KMS-11 (cell line): ENCODE data around the gene BAD.

Experiments
- H2AFZ ChIP-seq: fragments of 200-600 bp; sonication (generic); 2 replicates; pipeline ENCODE4 v1.6.1; 2016; ENCODE audit warnings: antibody characterized with exemption, mixed run types, low read depth
- H3K27ac ChIP-seq: fragments of 200-600 bp; sonication (generic); 2 replicates; pipeline ENCODE4 v1.6.1; 2016; ENCODE audit warnings: mild to moderate bottlenecking, mixed run types
- H3K27me3 ChIP-seq: fragments of 200-600 bp; sonication (generic); 2 replicates; pipeline ENCODE4 v1.6.1; 2017; ENCODE audit warnings: mild to moderate bottlenecking, low read depth, mixed run types, moderate library complexity; ENCODE audit not compliant: insufficient read depth
- H3K36me3 ChIP-seq: fragments of 200-600 bp; sonication (generic); 2 replicates; pipeline ENCODE4 v1.6.1; 2017; ENCODE audit warnings: mild to moderate bottlenecking, mixed run types; ENCODE audit not compliant: insufficient read depth
- H3K4me1 ChIP-seq: fragments of 200-600 bp; sonication (generic); 2 replicates; pipeline ENCODE4 v1.6.1; 2016; ENCODE audit warnings: mild to moderate bottlenecking, low read depth, mixed run types; ENCODE audit not compliant: poor library complexity, severe bottlenecking
- H3K4me2 ChIP-seq: fragments of 200-600 bp; sonication (generic); 2 replicates; pipeline ENCODE4 v1.7.0; 2016; ENCODE audit warnings: mild to moderate bottlenecking, mixed run types
- H3K4me3 ChIP-seq: fragments of 200-600 bp; sonication (generic); IDR thresholded peaks from 2 replicates; pipeline ENCODE4 v1.6.1; 2017; ENCODE audit warnings: low read depth, low read length, mixed read lengths; ENCODE audit not compliant: insufficient read depth
- H3K79me2 ChIP-seq: fragments of 200-600 bp; sonication (generic); 2 replicates; pipeline ENCODE4 v1.6.1; 2016; ENCODE audit warnings: low read depth, mixed run types; ENCODE audit not compliant: insufficient read depth
- H3K9ac ChIP-seq: fragments of 200-600 bp; sonication (generic); 2 replicates; pipeline ENCODE4 v1.6.1; 2016; ENCODE audit warnings: mild to moderate bottlenecking, mixed run types
- H4K20me1 ChIP-seq: fragments of 200-600 bp; sonication (generic); 2 replicates; pipeline ENCODE4 v1.6.1; 2016; ENCODE audit warnings: mild to moderate bottlenecking, mixed run types; ENCODE audit not compliant: insufficient read depth
- TF ChIP-seq, protein P1 (sequence below): fragments of 200-600 bp; sonication (generic); conservative IDR thresholded peaks from 2 replicates; pipeline ENCODE4 v1.6.1; 2017; ENCODE audit warnings: low read depth, mild to moderate bottlenecking, antibody characterized with exemption, low read length, moderate library complexity, mixed read lengths

BAD gene

DNA sequence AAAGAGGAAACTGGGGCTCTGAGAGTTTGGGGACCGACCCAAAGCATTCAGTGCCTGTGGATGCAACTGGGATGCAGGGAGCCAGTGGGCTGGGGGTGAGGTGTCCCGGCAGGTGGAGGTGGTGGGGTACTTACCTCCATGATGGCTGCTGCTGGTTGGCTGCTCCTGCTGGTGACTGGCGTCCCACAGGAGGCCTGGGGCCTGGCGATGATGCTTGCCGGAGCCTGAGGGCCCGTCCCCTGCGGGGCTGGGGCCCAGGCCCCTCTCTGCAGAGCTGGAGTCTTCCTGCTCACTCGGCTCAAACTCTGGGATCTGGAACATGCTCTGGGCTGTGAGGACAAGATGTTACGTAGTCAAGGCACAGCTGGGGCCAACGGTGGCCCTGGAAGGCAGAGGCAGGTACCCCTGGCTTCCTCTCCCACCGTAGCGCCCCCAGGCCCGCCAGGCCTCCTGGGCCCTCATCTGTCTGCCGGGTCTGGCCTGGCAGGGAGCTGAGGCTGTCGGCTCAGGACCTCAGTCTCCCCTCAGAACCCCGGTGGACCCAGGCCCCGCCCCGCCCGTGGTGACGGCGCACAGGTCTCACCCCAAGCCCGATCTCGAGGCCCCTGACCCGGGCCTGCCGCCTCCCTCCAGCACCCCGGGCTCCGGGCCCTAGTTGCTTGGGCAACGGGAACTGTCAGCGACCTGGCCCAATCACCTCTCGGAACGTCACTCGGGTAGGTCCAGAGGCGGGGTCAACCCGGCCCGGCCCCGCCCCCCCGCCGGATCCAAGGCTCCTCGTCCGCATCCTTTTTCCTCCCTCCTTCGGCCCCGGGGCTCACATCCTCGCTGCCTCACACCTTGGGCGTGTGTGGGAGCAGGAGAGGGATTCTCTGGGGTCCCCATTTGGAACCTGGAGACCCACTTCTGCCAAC, at the start of gene BAD:
TSS of gene BAD (minus strand) at position 618 of the 914 bp plus-strand sequence. CDS start at position 321, 297 bp downstream.
- peak within 1 kb of the TSS; percentile 97 for H3K4me2 ChIP-seq
- peak within 1 kb of the TSS; percentile 81 for H3K9ac ChIP-seq
- H3K36me3 ChIP-seq, result no peaks in the 10 kb centered on the region

DNA sequence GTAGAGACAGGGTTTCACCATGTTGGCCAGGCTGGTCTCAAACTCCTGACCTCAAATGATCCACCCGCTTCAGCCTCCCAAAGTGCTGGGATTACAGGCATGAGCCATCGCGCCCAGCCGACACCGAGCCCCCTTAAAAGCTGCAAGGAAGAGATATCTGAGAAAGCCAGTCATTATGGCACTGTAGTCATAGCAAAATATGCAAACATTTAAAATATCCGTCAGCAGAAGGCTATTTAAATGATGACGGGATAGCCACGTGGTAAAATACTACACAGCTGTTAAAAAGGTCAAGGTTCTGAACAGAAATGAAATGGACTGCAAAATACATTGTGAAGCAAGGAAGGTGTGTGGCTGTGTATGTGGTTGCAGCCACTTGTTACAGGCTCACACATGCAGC, 49.1 kb upstream of the BAD start:
- H3K27ac ChIP-seq, result no peak overlapping the region
- H4K20me1 ChIP-seq, result no peaks in the 10 kb centered on the region
- no peaks in the 10 kb centered on the region for H3K27me3 ChIP-seq
- H3K4me3 ChIP-seq, result no peak overlapping the region
- H3K4me1 ChIP-seq, result peaks cover 36% of the 10 kb centered on the region
- H3K9ac ChIP-seq, result no peak overlapping the region
- TF ChIP-seq, protein P1, sequence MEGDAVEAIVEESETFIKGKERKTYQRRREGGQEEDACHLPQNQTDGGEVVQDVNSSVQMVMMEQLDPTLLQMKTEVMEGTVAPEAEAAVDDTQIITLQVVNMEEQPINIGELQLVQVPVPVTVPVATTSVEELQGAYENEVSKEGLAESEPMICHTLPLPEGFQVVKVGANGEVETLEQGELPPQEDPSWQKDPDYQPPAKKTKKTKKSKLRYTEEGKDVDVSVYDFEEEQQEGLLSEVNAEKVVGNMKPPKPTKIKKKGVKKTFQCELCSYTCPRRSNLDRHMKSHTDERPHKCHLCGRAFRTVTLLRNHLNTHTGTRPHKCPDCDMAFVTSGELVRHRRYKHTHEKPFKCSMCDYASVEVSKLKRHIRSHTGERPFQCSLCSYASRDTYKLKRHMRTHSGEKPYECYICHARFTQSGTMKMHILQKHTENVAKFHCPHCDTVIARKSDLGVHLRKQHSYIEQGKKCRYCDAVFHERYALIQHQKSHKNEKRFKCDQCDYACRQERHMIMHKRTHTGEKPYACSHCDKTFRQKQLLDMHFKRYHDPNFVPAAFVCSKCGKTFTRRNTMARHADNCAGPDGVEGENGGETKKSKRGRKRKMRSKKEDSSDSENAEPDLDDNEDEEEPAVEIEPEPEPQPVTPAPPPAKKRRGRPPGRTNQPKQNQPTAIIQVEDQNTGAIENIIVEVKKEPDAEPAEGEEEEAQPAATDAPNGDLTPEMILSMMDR, result no peak
- no peak overlapping the region for H2AFZ ChIP-seq
- H3K79me2 ChIP-seq, result no peaks in the 10 kb centered on the region
- H3K4me2 ChIP-seq, result no peak overlapping the region
- no peaks in the 10 kb centered on the region for H3K36me3 ChIP-seq

More for the DNA sequence above, at the start of gene BAD:
- Histone ChIP-seq H3K27me3 (no peaks in the 10 kb centered on the region), H3K27ac (peak within 1 kb of the TSS; percentile 92), H4K20me1 (no peaks in the 10 kb centered on the region), H3K79me2 (peaks cover 14% of the 10 kb centered on the region), H3K4me1 (peaks cover 28% of the 10 kb centered on the region), H3K4me3 (no peak within 1 kb of the TSS), H2AFZ (peak within 1 kb of the TSS; percentile 66)
- TF ChIP-seq, protein P1, result no peak

DNA sequence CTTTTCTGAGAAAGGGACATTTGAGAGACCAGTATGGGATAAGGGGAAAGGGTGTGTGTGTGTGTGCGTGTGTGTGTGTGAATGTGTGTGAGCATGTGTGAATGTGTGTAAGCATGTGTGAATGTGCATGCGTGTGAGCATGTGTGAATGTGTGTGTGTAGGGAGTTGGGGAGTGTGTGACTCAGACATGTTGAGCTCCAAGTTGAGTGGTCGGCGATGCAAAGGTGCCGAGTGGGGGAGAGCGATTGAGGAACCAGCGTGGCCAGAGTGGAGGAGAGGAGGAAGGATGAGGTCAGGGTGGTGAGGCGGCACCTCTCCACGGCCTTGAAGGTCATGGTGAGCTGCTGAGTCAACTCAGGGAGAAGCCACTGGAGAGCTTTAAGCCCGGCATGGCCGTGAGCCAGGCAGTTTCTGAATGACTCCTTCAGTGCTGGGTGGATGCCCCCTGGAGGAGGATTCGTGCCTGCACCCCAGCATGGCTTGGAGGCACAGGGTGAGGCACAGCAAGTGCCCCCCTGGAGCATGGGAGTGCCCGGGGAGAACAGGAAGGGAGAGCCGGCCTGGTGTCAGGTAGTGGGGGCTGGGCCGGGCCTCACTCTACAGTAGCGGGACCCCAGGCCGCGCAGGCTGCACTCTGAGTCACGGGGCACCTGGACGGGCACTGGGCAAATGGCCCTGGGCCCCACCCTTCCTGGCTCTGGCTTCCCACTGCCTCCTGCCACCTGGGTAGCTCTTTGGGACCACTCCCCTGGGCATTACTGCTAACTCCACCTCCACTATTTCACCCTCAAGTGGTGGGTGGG, 47.3 kb upstream of the BAD start:
- H3K9ac ChIP-seq, result no peak overlapping the region
- no peaks in the 10 kb centered on the region for H3K79me2 ChIP-seq
- TF ChIP-seq, protein P1, result peak; percentile 63
- no peaks in the 10 kb centered on the region for H3K36me3 ChIP-seq
- no peak overlapping the region for H3K4me3 ChIP-seq
- H3K4me2 ChIP-seq, result no peak overlapping the region; the same call in 1 of the 2 replicates
- peak overlapping the region; percentile 38; the same call in 1 of the 2 replicates for H2AFZ ChIP-seq
- no peaks in the 10 kb centered on the region for H3K27me3 ChIP-seq
- H4K20me1 ChIP-seq, result no peaks in the 10 kb centered on the region
- peaks cover 36% of the 10 kb centered on the region for H3K4me1 ChIP-seq
- H3K27ac ChIP-seq, result no peak overlapping the region

DNA sequence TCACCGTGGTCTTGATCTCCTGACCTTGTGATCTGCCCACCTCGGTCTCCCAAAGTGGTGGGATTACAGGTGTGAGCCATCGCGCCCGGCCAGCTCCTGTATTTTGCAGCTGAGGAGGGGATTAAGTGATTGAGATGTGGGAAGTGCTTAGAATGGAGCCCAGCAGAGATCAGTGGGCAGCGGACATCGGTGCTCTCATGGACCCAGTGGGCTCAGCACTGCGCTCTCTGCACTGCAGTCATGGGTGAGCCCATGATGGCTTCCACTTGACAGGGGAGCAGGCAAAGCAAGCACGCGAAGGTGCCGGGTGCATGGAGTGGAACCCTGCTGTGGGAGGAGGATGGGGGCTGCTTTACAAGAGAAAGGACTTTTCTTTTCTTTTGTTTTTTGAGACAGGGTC, 46.4 kb upstream of the BAD start:
- H2AFZ ChIP-seq, result no peak overlapping the region

More for the DNA sequence above, 46.4 kb upstream of the BAD start:
- H3K36me3 ChIP-seq, result no peaks in the 10 kb centered on the region
- no peaks in the 10 kb centered on the region for H3K27me3 ChIP-seq
- H3K9ac ChIP-seq, result no peak overlapping the region
- H3K4me3 ChIP-seq, result no peak overlapping the region
- H4K20me1 ChIP-seq, result no peaks in the 10 kb centered on the region
- peaks cover 29% of the 10 kb centered on the region for H3K4me1 ChIP-seq
- H3K79me2 ChIP-seq, result no peaks in the 10 kb centered on the region
- no peak overlapping the region for H3K27ac ChIP-seq
- TF ChIP-seq, protein P1, result no peak
- H3K4me2 ChIP-seq, result no peak overlapping the region
